ENCODE results near the gene BICRAL.

The BICRAL gene

GRCh38 chr6:42821341-42821668 lies 39.5 kb downstream of the BICRAL start:
- no peak for TF ChIP-seq CTCF (IDR thresholded peaks at IDR 0.05)
- no peak for DNase-seq (ENCODE audit: low spot score)
- Histone ChIP-seq H3K4me3 (peak overlapping the region; percentile 59), H3K27ac (peak overlapping the region; percentile 19 to 85)

DNA sequence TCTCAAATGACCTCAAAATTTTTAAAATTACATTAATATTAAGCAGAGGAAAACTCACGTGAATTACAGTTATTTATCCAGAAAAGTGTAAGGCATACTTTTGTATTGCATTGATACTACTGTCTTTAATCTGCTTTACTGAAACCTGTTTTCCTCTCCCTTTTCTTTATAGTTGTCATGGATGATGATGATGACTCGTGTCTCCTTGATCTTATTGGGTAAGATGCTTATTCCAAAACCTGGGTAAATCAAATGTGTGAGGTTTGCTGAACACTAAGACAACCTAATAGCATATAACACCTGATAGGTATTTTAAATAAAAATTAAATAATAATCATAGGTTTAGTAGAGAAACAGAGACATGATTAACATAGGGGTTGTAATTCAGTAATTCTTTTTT lies 40.0 kb downstream of the BICRAL start:
- Histone ChIP-seq H3K27ac (no peak overlapping the region), H3K4me3 (no peak overlapping the region)
- no peak for DNase-seq (ENCODE audit: low spot score)
- TF ChIP-seq CTCF (IDR thresholded peaks at IDR 0.05): no peak

GRCh38 chr6:42829561-42830092 lies 47.8 kb downstream of the BICRAL start:
- H3K27ac ChIP-seq: no peak overlapping the region
- TF ChIP-seq CTCF (IDR thresholded peaks at IDR 0.05): no peak
- DNase-seq (ENCODE audit: low spot score): no peak
- H3K4me3 ChIP-seq: no peak overlapping the region

DNA sequence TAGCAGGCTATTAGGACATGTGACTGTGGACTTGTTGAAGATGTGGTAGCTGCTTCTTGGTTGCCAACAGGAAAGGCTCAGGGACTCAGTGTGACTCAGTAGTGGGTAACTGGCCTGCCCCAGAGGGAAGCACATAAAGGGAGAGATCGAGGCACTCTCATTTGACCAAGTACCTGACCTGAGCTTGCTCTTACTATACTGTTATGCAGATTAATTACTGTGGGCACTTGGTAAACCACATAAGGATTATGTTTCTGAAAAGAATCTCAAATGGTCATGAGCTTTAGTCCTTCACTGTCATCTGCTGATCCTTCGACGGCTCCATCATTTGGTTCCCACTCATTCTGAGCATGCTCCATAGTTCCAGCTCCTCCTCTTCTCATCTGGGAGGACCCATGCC lies 49.4 kb downstream of the BICRAL start:
- Histone ChIP-seq H3K4me3 (no peak overlapping the region), H3K27ac (no peak overlapping the region)
- no peak for TF ChIP-seq CTCF (IDR thresholded peaks at IDR 0.05)
- DNase-seq (ENCODE audit: low spot score): no peak

GRCh38 chr6:42834056-42834455 lies 52.2 kb downstream of the BICRAL start:
- DNase-seq (ENCODE audit: low spot score): no peak
- Histone ChIP-seq H3K4me3 (no peak overlapping the region), H3K27ac (no peak overlapping the region)
- TF ChIP-seq CTCF (IDR thresholded peaks at IDR 0.05): no peak

DNA sequence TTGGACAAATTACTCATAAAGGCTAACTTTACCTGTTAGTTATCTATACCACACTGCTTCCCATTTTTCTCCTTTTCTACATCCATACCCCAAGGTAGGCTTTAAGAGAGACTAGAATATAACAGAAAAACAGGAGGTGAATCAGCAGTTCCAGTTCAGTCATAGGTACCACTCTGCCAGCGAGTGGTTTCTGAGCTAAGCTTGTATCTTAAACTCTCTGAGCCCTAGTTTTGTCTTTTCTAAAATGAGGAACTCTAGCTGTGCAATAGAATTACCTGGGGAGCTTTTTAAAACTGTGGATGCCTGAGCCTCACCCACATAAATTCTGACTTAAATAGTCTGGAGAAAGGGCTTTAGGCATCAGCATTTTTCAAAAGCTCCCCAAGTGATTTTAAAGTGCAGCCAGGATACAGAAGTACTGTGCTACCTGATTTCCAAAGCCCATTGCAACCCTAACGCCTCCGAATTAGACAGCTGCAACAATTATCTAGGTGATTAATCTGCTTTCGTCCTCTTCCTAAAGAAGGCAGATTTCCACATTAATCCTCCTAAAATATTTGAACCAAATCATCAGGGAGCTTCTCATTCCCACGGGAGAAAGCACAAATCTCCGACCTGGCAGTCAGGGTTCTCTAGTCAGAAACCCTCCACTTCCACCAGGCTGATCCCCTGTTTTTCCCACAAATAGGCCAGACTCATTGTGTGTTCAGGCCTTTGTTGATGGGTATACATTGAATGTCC lies 60.2 kb downstream of the BICRAL start:
- no peak overlapping the region for H3K4me3 ChIP-seq
- TF ChIP-seq CTCF (IDR thresholded peaks at IDR 0.05): no peak
- DNase-seq (ENCODE audit: low spot score): no peak
- no peak overlapping the region for H3K27ac ChIP-seq

DNA sequence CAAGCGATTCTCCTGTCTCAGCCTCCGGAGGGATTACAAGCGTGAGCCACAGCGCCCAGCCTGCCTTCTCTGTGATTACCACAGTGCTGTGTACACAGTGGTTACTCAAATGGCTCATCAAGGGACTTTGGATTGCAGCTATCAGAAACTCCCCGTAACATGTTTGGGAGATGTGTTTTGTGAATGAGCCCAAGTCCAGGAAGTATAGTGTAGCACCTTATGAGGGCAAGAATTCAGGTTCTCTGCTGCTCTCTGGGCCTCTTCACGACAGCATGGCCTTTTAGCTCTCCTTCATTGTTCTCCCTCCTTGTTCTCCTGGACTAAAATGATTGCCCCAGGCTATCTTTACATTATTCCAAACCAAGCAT lies 63.5 kb downstream of the BICRAL start:
- Histone ChIP-seq H3K27ac (no peak overlapping the region), H3K4me3 (no peak overlapping the region)
- TF ChIP-seq CTCF (IDR thresholded peaks at IDR 0.05): no peak
- DNase-seq (ENCODE audit: low spot score): no peak

Data from coronary artery (tissue), 2 donors.